DOHH2 (cell line): Measurements from ENCODE around the gene RPTOR.

Experiments used
- EZH2phosphoT487 ChIP-seq: fragments of 200-600 bp; sonication (generic); IDR thresholded peaks from 2 replicates; pipeline ENCODE4 v1.6.1; 2017; ENCODE audit warnings: borderline replicate concordance, mild to moderate bottlenecking, antibody characterized with exemption, low read length, moderate library complexity, mixed read lengths
- TF ChIP-seq, protein P1 (sequence below): fragments of 200-600 bp; sonication (generic); IDR thresholded peaks from one replicate; pipeline ENCODE4 v1.5.1; 2014; ENCODE audit warnings: antibody characterized with exemption, mild to moderate bottlenecking, low read depth, low read length; ENCODE audit not compliant: poor library complexity, severe bottlenecking

DNA sequence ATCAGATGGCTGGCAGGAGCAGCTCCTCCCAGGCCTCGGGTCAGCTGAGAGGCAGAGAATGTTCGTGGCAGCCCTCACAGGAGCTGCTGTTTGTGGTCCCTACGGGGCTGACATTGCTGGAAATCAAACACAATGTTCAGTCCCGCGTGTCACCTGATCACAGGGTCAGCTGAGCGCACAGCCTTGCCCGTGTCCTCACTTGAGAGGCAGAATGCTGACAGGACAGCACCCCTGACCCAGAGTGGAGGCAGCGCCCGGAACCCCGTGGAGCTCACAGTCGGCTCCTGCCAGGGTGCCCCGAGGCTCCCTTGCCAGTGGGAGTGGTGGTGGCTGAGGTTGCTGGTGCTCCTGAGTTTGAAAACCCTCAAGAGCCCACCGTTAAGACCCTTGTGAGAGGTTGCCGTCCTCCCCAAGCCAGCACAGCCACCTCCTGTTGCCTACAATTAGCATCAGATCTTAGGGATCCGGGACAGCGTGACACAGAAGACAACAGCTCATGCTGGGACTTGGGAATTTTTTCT is 443.4 kb downstream of the RPTOR start:
- TF ChIP-seq, protein P1, sequence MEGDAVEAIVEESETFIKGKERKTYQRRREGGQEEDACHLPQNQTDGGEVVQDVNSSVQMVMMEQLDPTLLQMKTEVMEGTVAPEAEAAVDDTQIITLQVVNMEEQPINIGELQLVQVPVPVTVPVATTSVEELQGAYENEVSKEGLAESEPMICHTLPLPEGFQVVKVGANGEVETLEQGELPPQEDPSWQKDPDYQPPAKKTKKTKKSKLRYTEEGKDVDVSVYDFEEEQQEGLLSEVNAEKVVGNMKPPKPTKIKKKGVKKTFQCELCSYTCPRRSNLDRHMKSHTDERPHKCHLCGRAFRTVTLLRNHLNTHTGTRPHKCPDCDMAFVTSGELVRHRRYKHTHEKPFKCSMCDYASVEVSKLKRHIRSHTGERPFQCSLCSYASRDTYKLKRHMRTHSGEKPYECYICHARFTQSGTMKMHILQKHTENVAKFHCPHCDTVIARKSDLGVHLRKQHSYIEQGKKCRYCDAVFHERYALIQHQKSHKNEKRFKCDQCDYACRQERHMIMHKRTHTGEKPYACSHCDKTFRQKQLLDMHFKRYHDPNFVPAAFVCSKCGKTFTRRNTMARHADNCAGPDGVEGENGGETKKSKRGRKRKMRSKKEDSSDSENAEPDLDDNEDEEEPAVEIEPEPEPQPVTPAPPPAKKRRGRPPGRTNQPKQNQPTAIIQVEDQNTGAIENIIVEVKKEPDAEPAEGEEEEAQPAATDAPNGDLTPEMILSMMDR: no peak
- no peak for TF ChIP-seq EZH2phosphoT487
